ENCODE results near the gene ZNF282.
"Not testable (repeated sequence)": the region's sequence is repeated elsewhere in the genome, so short reads cannot be mapped to it uniquely, and the experiment has no call there.

- TF ChIP-seq CTCF (IDR thresholded peaks at IDR 0.05); EP300 (IDR thresholded peaks at IDR 0.05; ENCODE audit: low read depth): not testable (repeated sequence)
These were observed 31.0 kb downstream of the ZNF282 start for GRCh38 chr7:149226366-149226765.
